KG1 (cell line): ENCODE results near the gene ERCC6L2.

Experiments used
- DNase-seq: peaks from one replicate; lab custom pipeline; 2025; lab: John Stamatoyannopoulos, UW

ERCC6L2 gene

GRCh38 chr9:95870352-95870751, 5.1 kb upstream of the ERCC6L2 start:
- DNase-seq: peak; percentile 43

GRCh38 chr9:95870906-95871305, 4.6 kb upstream of the ERCC6L2 start:
- DNase-seq: no peak

GRCh38 chr9:95874303-95874988, 1.0 kb upstream of the ERCC6L2 start:
- no peak for DNase-seq

GRCh38 chr9:95874989-95875304, 544 bp upstream of the ERCC6L2 start:
- peak; percentile 66 for DNase-seq

GRCh38 chr9:95876138-95876444, 600 bp downstream of the ERCC6L2 start:
- DNase-seq: no peak

- peak; percentile 20 for DNase-seq
Measured at GRCh38 chr9:95876595-95876994, 1.1 kb downstream of the ERCC6L2 start.

- DNase-seq: no peak
Measured at GRCh38 chr9:95877984-95878383, 2.5 kb downstream of the ERCC6L2 start.

GRCh38 chr9:95879591-95879990, 4.1 kb downstream of the ERCC6L2 start:
- DNase-seq: no peak

GRCh38 chr9:95880021-95880690, 4.7 kb downstream of the ERCC6L2 start:
- no peak for DNase-seq

- DNase-seq: no peak
Measured at GRCh38 chr9:95887926-95888497, 12.5 kb downstream of the ERCC6L2 start.

- no peak for DNase-seq
Measured at GRCh38 chr9:95890594-95890993, 15.1 kb downstream of the ERCC6L2 start.

- DNase-seq: no peak
Measured at GRCh38 chr9:95891067-95891671, 15.7 kb downstream of the ERCC6L2 start.

GRCh38 chr9:95892690-95893089, 17.2 kb downstream of the ERCC6L2 start:
- DNase-seq: no peak

- DNase-seq: no peak
Measured at GRCh38 chr9:95896580-95896979, 21.1 kb downstream of the ERCC6L2 start.

- DNase-seq: no peak
Measured at GRCh38 chr9:95901506-95901905, 26.0 kb downstream of the ERCC6L2 start.

- DNase-seq: no peak
Measured at GRCh38 chr9:95903398-95903797, 27.9 kb downstream of the ERCC6L2 start.

- no peak for DNase-seq
Measured at GRCh38 chr9:95907794-95908193, 32.3 kb downstream of the ERCC6L2 start.

- DNase-seq: no peak
Measured at GRCh38 chr9:95910023-95910707, 34.7 kb downstream of the ERCC6L2 start.

GRCh38 chr9:95910770-95911340, 35.4 kb downstream of the ERCC6L2 start:
- no peak for DNase-seq

GRCh38 chr9:95912773-95913172, 37.3 kb downstream of the ERCC6L2 start:
- no peak for DNase-seq

- DNase-seq: no peak
Measured at GRCh38 chr9:95920017-95920416, 44.5 kb downstream of the ERCC6L2 start.

GRCh38 chr9:95923794-95924193, 48.3 kb downstream of the ERCC6L2 start:
- no peak for DNase-seq
